Smooth muscle cell (in vitro differentiated cells): Measurements from ENCODE around the gene FMN2. TPM values are rescaled to one million over a fixed set of nuclear protein-coding genes. Genes with fewer than 3 reads are reported as not detected.

ENCODE experiments used
- DNase-seq: peaks from one replicate; lab custom pipeline; 2025; ENCODE audit not compliant: unreplicated experiment; lab: John Stamatoyannopoulos, UW
- H2AFZ ChIP-seq: fragments of 200-600 bp; sonication (generic); 2 replicates; pipeline ENCODE4 v1.6.0; 2016; ENCODE audit warnings: antibody characterized with exemption, low read depth, mild to moderate bottlenecking
- H3F3A ChIP-seq: fragments of 200-600 bp; sonication (generic); 2 replicates; pipeline ENCODE4 v1.6.0; 2017; ENCODE audit warnings: antibody characterized with exemption, low read depth
- H3K27ac ChIP-seq: fragments of 200-600 bp; sonication (generic); 2 replicates; pipeline ENCODE4 v1.5.1; 2016; ENCODE audit warnings: low read depth, mild to moderate bottlenecking
- H3K27me3 ChIP-seq: fragments of 200-600 bp; sonication (generic); 2 replicates; pipeline ENCODE4 v1.6.1; 2016; ENCODE audit warnings: low read depth, mild to moderate bottlenecking
- H3K36me3 ChIP-seq: fragments of 200-600 bp; sonication (generic); 2 replicates; pipeline ENCODE4 v1.5.1; 2016; ENCODE audit warnings: low read depth
- H3K4me1 ChIP-seq: fragments of 200-600 bp; sonication (generic); 2 replicates; pipeline ENCODE4 v1.5.1; 2016; ENCODE audit warnings: low read depth
- H3K4me2 ChIP-seq: fragments of 200-600 bp; sonication (generic); 2 replicates; pipeline ENCODE4 v1.6.0; 2016; ENCODE audit warnings: mild to moderate bottlenecking
- H3K4me3 ChIP-seq: fragments of 200-600 bp; sonication (generic); 2 replicates; pipeline ENCODE4 v1.5.1; 2016; ENCODE audit warnings: mild to moderate bottlenecking
- H3K79me2 ChIP-seq: fragments of 200-600 bp; sonication (generic); 2 replicates; pipeline ENCODE4 v1.6.0; 2016; ENCODE audit warnings: low read depth, mild to moderate bottlenecking
- H3K9ac ChIP-seq: fragments of 200-600 bp; sonication (generic); 2 replicates; pipeline ENCODE4 v1.6.0; 2016; ENCODE audit warnings: low read depth
- H3K9me3 ChIP-seq: fragments of 200-600 bp; sonication (generic); replicated peaks from 2 replicates; pipeline ENCODE4 v1.5.1; 2016; ENCODE audit warnings: low read depth
- H4K20me1 ChIP-seq: fragments of 200-600 bp; sonication (generic); 2 replicates; pipeline ENCODE4 v1.6.0; 2016; ENCODE audit warnings: low read depth
- CTCF ChIP-seq: fragments of 200-600 bp; sonication (generic); IDR thresholded peaks from 2 replicates; pipeline ENCODE4 v1.5.1; 2017; ENCODE audit warnings: borderline replicate concordance, mild to moderate bottlenecking, antibody characterized with exemption; ENCODE audit not compliant: insufficient read depth, poor library complexity, severe bottlenecking
- WGBS: methylation state at CpG from one replicate; pipeline ENCODE4 v1.1.7; 2016; ENCODE audit warnings: low lambda C conversion rate; 5-methylcytosine and 5-hydroxymethylcytosine counted together
- polyA plus RNA-seq: library from polyadenylated mRNA; unstranded; fragments of >200 nt; fragmentation: Nextera tagmentation; extraction: Ambion mirVana; gene quantifications from 2 replicates; pipeline ENCODE4 v1.2.1, GENCODE V29; 2016
- total RNA-seq: library from RNA; depleted of rRNA; stranded (reverse); fragments of >200 nt; gene quantifications from 2 replicates; pipeline ENCODE4 v1.2.3, GENCODE V29; 2014

FMN2 gene
- total and polyA plus RNA-seq, 2 experiments from 2014 or later: 1.9 to 6.2 TPM

DNA sequence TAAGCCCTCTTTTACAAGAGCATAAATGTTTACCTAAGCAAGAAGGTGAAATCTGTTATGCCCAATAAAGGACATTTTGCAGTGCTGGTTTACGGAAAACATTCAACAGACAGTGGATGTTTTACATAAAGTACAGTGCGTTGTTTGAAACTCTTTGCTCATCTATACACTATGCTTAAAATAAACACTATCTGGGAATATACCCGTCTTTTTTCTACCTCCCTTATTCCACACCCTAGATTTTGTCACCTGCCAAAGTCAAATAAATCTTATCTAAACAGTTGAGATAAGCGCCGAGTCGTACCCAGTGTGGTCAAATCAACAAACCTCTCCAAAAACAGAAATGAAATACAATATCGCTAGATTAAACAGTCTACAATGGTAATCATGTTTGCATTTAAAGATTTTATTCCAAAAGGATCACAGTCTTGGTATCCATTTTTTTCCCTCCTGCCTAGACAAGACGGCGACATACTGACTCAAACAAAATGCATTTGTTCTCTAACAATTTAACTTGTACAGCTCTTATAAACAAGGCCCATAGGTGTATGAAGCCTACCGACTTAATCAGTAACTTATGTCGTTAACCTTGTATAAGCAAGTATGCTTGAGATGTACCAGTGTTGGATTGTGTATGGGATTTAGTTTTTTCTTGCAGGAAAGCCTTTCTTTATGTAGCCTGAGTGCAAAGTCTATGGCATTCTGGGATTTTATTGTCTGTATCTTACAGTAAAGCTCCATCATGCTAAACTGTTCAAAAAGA is 189.1 kb downstream of the FMN2 start:
- Histone ChIP-seq H2AFZ (no peak overlapping the region), H3K9me3 (no peaks in the 10 kb centered on the region), H3K79me2 (no peaks in the 10 kb centered on the region), H3K4me1 (no peaks in the 10 kb centered on the region), H3K27ac (no peak overlapping the region), H4K20me1 (no peaks in the 10 kb centered on the region), H3F3A (no peaks in the 10 kb centered on the region), H3K9ac (no peak overlapping the region), H3K36me3 (no peaks in the 10 kb centered on the region), H3K4me3 (no peak overlapping the region), H3K27me3 (no peaks in the 10 kb centered on the region), H3K4me2 (no peak overlapping the region)
- DNase-seq: no peak
- TF ChIP-seq CTCF: no peak
- WGBS: 89% methylated on average over 11 of the region's 11 CpGs

DNA sequence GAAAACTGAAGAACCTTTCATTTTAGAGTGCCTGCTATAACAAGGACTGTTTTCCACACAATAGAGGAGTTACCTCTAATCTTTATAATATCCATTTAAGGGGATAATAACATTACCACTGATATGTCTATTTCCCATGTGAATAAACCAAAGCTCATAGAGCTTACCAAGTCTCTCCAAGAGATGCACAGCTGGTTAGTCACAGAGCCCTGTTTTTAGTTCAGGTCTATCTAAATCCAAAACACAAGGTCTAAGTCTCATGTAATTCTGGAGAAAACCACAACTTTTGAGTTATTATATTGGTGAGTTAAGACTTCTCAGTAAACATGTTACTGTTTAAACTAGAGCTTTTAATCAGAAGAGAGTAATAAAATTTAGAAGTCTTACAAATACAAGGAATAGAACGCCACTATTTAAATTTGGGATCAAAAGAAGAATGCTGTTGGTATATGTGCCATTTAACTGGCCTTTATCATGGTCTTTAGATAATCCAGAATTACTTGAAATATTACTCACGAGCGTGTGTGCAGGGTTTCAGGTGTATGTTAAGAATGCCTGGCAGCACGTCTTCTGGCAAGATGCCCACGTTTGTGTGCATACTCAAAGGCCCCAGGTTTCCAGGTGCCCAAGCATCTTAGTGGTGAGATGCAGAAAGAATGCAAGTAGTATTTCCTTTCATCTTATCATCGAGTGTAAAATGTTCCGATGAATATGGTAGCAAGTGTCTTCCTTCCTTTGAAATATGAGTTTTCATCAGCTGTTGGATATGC is 190.6 kb downstream of the FMN2 start:
- Histone ChIP-seq H2AFZ (no peak overlapping the region), H3K4me1 (no peaks in the 10 kb centered on the region), H3K4me3 (no peak overlapping the region), H3F3A (no peaks in the 10 kb centered on the region), H3K9ac (no peak overlapping the region), H3K27me3 (no peaks in the 10 kb centered on the region), H3K79me2 (no peaks in the 10 kb centered on the region), H3K4me2 (no peak overlapping the region), H4K20me1 (no peaks in the 10 kb centered on the region), H3K36me3 (no peaks in the 10 kb centered on the region), H3K9me3 (no peaks in the 10 kb centered on the region), H3K27ac (no peak overlapping the region)
- 91% methylated on average over 7 of the region's 7 CpGs for WGBS
- DNase-seq: no peak
- no peak for TF ChIP-seq CTCF

GRCh38 chr1:240284656-240285414 is 193.2 kb downstream of the FMN2 start:
- no peaks in the 10 kb centered on the region for H3K4me1 ChIP-seq
- H3K9me3 ChIP-seq: no peaks in the 10 kb centered on the region
- H3F3A ChIP-seq: no peaks in the 10 kb centered on the region
- no peaks in the 10 kb centered on the region for H4K20me1 ChIP-seq
- H3K79me2 ChIP-seq: no peaks in the 10 kb centered on the region
- H3K36me3 ChIP-seq: no peaks in the 10 kb centered on the region
- no peak for DNase-seq
- TF ChIP-seq CTCF: no peak
- H3K9ac ChIP-seq: no peak overlapping the region
- H3K27ac ChIP-seq: no peak overlapping the region
- H3K4me2 ChIP-seq: no peak overlapping the region
- no peaks in the 10 kb centered on the region for H3K27me3 ChIP-seq
- no peak overlapping the region for H2AFZ ChIP-seq
- WGBS: 89% methylated on average over 7 of the region's 7 CpGs
- H3K4me3 ChIP-seq: no peak overlapping the region
